Measurements from ENCODE around the gene ACTR3. TPM values are rescaled to one million over a fixed set of nuclear protein-coding genes. Genes with fewer than 3 reads are reported as not detected.

The ACTR3 gene
- total and polyA plus RNA-seq, 2 experiments from 2014 or later, result 63.7 to 137 TPM

- H3K36me3 ChIP-seq (ENCODE audit: insufficient read depth), result no peaks in the 10 kb centered on the region; the same call in 1 of the 2 replicates
- H3K4me3 ChIP-seq, result no peak overlapping the region
- Mint-ChIP-seq H3K27me3 (ENCODE audit: insufficient read depth, low read depth, poor library complexity) (peaks cover 20% of the 10 kb centered on the region), H3K4me1 (no peaks in the 10 kb centered on the region), H3K27ac (no peak overlapping the region), H3K4me3 (no peak overlapping the region), H3K36me3 (ENCODE audit: low read depth) (peaks cover 47% of the 10 kb centered on the region), H3K9me3 (peaks cover 82% of the 10 kb centered on the region)
- ATAC-seq (no peak), DNase-seq (ENCODE audit: low spot score) (no peak)
- TF ChIP-seq ZNF331 (CRISPR knock-in tag; IDR thresholded peaks at IDR 0.05; ENCODE audit: low read depth) (no peak), JUNB (IDR thresholded peaks at IDR 0.05; ENCODE audit: unreplicated experiment) (no peak), EZH2 (IDR thresholded peaks at IDR 0.05; ENCODE audit: low read depth, unreplicated experiment) (no peak), STAT1 (IDR thresholded peaks at IDR 0.05; ENCODE audit: unreplicated experiment) (no peak), CREB1 (CRISPR knock-in tag; IDR thresholded peaks at IDR 0.05; ENCODE audit: low read depth) (no peak), POLR2AphosphoS5 (IDR thresholded peaks at IDR 0.05; ENCODE audit: low read depth) (no peak)
- H2AFZ ChIP-seq, result no peak overlapping the region
- no peaks in the 10 kb centered on the region for H3K9me2 ChIP-seq (ENCODE audit: insufficient read depth)
- H3K79me2 ChIP-seq (replicated peaks; ENCODE audit: insufficient read depth), result no peaks in the 10 kb centered on the region
- no peaks in the 10 kb centered on the region for H4K20me1 ChIP-seq (replicated peaks; ENCODE audit: insufficient read depth)
- H3K27ac ChIP-seq (ENCODE audit: low read depth), result no peak overlapping the region
- H3F3A ChIP-seq (replicated peaks; ENCODE audit: low read depth), result peaks cover 5% of the 10 kb centered on the region
- no peak overlapping the region for H3K4me2 ChIP-seq
- no peaks in the 10 kb centered on the region for H3K27me3 ChIP-seq (ENCODE audit: insufficient read depth)
- no peaks in the 10 kb centered on the region for H3K4me1 ChIP-seq (ENCODE audit: insufficient read depth)
These were observed 91.7 kb downstream of the ACTR3 start for GRCh38 chr2:113981404-113982134.

GRCh38 chr2:113985554-113986397 is 95.9 kb downstream of the ACTR3 start:
- H3K4me1 ChIP-seq (ENCODE audit: insufficient read depth), result no peaks in the 10 kb centered on the region
- Mint-ChIP-seq H3K4me3 (no peak overlapping the region), H3K4me1 (no peaks in the 10 kb centered on the region), H3K9me3 (peaks cover 63% of the 10 kb centered on the region), H3K27me3 (ENCODE audit: insufficient read depth, low read depth, poor library complexity) (peaks cover 5% of the 10 kb centered on the region), H3K36me3 (ENCODE audit: low read depth) (peaks cover 20% of the 10 kb centered on the region; the same call in 2 of the 3 replicates), H3K27ac (no peak overlapping the region)
- peaks cover 4% of the 10 kb centered on the region; the same call in 1 of the 2 replicates for H3K9me2 ChIP-seq (ENCODE audit: insufficient read depth)
- ATAC-seq, result no peak
- no peak overlapping the region for H2AFZ ChIP-seq
- no peak overlapping the region for H3K4me2 ChIP-seq
- no peaks in the 10 kb centered on the region for H3K27me3 ChIP-seq (ENCODE audit: insufficient read depth)
- H3K36me3 ChIP-seq (ENCODE audit: insufficient read depth), result no peaks in the 10 kb centered on the region; the same call in 1 of the 2 replicates
- no peak overlapping the region for H3K4me3 ChIP-seq
- DNase-seq (ENCODE audit: low spot score), result no peak
- no peak overlapping the region for H3K27ac ChIP-seq (ENCODE audit: low read depth)
- H4K20me1 ChIP-seq (replicated peaks; ENCODE audit: insufficient read depth), result no peaks in the 10 kb centered on the region
- H3F3A ChIP-seq (replicated peaks; ENCODE audit: low read depth), result no peaks in the 10 kb centered on the region
- H3K79me2 ChIP-seq (replicated peaks; ENCODE audit: insufficient read depth), result no peaks in the 10 kb centered on the region
- TF ChIP-seq CTCF (conservative IDR thresholded peaks at IDR 0.05; ENCODE audit: low read depth in 2 of 2) (no peak), POLR2AphosphoS5 (IDR thresholded peaks at IDR 0.05; ENCODE audit: low read depth) (no peak), STAT1 (IDR thresholded peaks at IDR 0.05; ENCODE audit: unreplicated experiment) (no peak), EZH2 (IDR thresholded peaks at IDR 0.05; ENCODE audit: low read depth, unreplicated experiment) (no peak), EZH2phosphoT487 (IDR thresholded peaks at IDR 0.05; ENCODE audit: unreplicated experiment) (no peak), ZNF462 (CRISPR knock-in tag; IDR thresholded peaks at IDR 0.05) (no peak), CREB1 (CRISPR knock-in tag; IDR thresholded peaks at IDR 0.05; ENCODE audit: low read depth) (no peak)

All from GM23338 (cell line).